HepG2 (cell line): ENCODE results near the gene CBY1. TPM values are rescaled to one million over a fixed set of nuclear protein-coding genes. Genes with fewer than 3 reads are reported as not detected.
A peak's percentile ranks its signal among the peaks of the same experiment; 100 is the strongest.

ENCODE experiments used
- PHF20 ChIP-seq: sonication (generic); formaldehyde crosslinking; IDR thresholded peaks from 2 replicates; pipeline ENCODE4 v1.5.0; 2020; ENCODE audit warnings: mild to moderate bottlenecking, missing genetic modification reagents
- RCOR2 ChIP-seq: IDR thresholded peaks from 2 replicates; pipeline ENCODE4 v1.6.1; 2016; ENCODE audit warnings: missing biosample characterization, missing genetic modification reagents
- SIN3A ChIP-seq: IDR thresholded peaks from 2 replicates; pipeline ENCODE4 v1.6.1; 2011; ENCODE audit warnings: low read depth, mild to moderate bottlenecking, control low read depth, low read length, borderline replicate concordance
- ZNF224 ChIP-seq: sonication (generic); formaldehyde crosslinking; IDR thresholded peaks from 2 replicates; pipeline ENCODE4 v1.5.0; 2020; ENCODE audit warnings: mild to moderate bottlenecking, missing genetic modification reagents
- ZNF282 ChIP-seq: fragments of 450-650 bp; IDR thresholded peaks from 2 replicates; pipeline ENCODE4 v1.6.1; 2018; ENCODE audit not compliant: partially characterized antibody
- ZNF335 ChIP-seq: sonication (generic); formaldehyde crosslinking; IDR thresholded peaks from 2 replicates; pipeline ENCODE4 v1.4.0; 2020; ENCODE audit warnings: missing genetic modification reagents
- ZNF510 ChIP-seq: sonication (generic); formaldehyde crosslinking; IDR thresholded peaks from 2 replicates; pipeline ENCODE4 v1.4.0; 2020; ENCODE audit warnings: low read depth, mild to moderate bottlenecking, missing genetic modification reagents
- ZNF780A ChIP-seq: sonication (generic); formaldehyde crosslinking; IDR thresholded peaks from 2 replicates; pipeline ENCODE4 v1.8.0; 2022; ENCODE audit warnings: mild to moderate bottlenecking, missing genetic modification reagents, moderate library complexity
- polyA plus RNA-seq, 8 experiments: library from polyadenylated mRNA; depleted of rRNA in 3 of 8; stranded (reverse) in 7 of 8; unstranded in 1 of 8; fragments of >200 nt; fragmentation: Illumina TruSeq in 4 of 8; extraction: Trizol in 4 of 8; gene quantifications; 2 replicates each; pipeline versions ENCODE4 v1.2.1 to v1.2.3, GENCODE V29; 2011 to 2016; ENCODE audit warnings: low read depth in 4 of 8, missing spikeins in 1 of 8, mixed read lengths in 1 of 8; ENCODE audit not compliant: insufficient read depth in 1 of 8
- total RNA-seq, 5 experiments: library from RNA; depleted of rRNA; stranded (reverse); fragments of >200 nt; fragmentation: Illumina TruSeq; extraction: Trizol; gene quantifications; 2 replicates each; pipeline ENCODE4 v1.2.3, GENCODE V29; 2016; ENCODE audit warnings: low read depth in 1 of 5
- TF ChIP-seq, protein P1 (sequence below): sonication (generic); formaldehyde crosslinking; IDR thresholded peaks from 2 replicates; pipeline ENCODE4 v1.4.0; 2020; ENCODE audit warnings: mild to moderate bottlenecking, missing genetic modification reagents
- TF ChIP-seq, protein P2 (sequence below): sonication (generic); formaldehyde crosslinking; IDR thresholded peaks from 2 replicates; pipeline ENCODE4 v1.5.1; 2020; ENCODE audit warnings: missing genetic modification reagents, mild to moderate bottlenecking, borderline replicate concordance
- TF ChIP-seq, protein P3 (sequence below): sonication (generic); formaldehyde crosslinking; IDR thresholded peaks from 2 replicates; pipeline ENCODE4 v1.8.1; 2022; ENCODE audit warnings: low read depth, mild to moderate bottlenecking, missing genetic modification reagents
- TF ChIP-seq, protein P4 (sequence below): sonication (generic); formaldehyde crosslinking; IDR thresholded peaks from 2 replicates; pipeline ENCODE4 v1.5.1; 2020; ENCODE audit warnings: missing genetic modification reagents, mild to moderate bottlenecking, borderline replicate concordance
- TF ChIP-seq, protein P5 (sequence below): sonication (generic); formaldehyde crosslinking; IDR thresholded peaks from 2 replicates; pipeline ENCODE4 v1.4.0; 2020; ENCODE audit warnings: missing genetic modification reagents; ENCODE audit errors: not compliant biosample characterization
- TF ChIP-seq, protein P6 (sequence below): sonication (generic); formaldehyde crosslinking; IDR thresholded peaks from 2 replicates; pipeline ENCODE4; 2020; ENCODE audit warnings: missing genetic modification reagents, mild to moderate bottlenecking, borderline replicate concordance

CBY1 gene
- total and polyA plus RNA-seq, 2 of the 13 experiments (the other 11 are each of a cell fraction or from before 2014, with no cell fraction given): 19.7 to 20.3 TPM

DNA sequence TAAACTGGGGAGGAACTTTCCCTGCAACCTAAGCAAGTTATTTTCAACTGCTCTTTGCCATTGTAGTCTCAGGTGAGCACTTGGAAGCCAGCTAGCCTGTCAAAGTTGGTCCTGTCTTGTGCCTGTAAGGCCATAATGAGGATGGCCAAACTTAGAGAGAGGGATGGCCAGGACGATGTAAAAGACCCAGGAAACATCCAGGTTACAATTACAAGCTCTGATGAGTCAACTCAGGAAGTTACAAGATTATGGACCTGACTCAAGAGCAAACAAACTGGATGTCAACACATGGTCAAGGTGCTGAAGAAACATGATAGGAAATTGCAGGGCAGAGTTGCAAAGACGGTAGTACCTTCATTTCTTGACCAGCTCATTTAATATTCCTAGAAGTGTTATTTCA, 50.9 kb downstream of the CBY1 start (continued):
- TF ChIP-seq, protein P1, sequence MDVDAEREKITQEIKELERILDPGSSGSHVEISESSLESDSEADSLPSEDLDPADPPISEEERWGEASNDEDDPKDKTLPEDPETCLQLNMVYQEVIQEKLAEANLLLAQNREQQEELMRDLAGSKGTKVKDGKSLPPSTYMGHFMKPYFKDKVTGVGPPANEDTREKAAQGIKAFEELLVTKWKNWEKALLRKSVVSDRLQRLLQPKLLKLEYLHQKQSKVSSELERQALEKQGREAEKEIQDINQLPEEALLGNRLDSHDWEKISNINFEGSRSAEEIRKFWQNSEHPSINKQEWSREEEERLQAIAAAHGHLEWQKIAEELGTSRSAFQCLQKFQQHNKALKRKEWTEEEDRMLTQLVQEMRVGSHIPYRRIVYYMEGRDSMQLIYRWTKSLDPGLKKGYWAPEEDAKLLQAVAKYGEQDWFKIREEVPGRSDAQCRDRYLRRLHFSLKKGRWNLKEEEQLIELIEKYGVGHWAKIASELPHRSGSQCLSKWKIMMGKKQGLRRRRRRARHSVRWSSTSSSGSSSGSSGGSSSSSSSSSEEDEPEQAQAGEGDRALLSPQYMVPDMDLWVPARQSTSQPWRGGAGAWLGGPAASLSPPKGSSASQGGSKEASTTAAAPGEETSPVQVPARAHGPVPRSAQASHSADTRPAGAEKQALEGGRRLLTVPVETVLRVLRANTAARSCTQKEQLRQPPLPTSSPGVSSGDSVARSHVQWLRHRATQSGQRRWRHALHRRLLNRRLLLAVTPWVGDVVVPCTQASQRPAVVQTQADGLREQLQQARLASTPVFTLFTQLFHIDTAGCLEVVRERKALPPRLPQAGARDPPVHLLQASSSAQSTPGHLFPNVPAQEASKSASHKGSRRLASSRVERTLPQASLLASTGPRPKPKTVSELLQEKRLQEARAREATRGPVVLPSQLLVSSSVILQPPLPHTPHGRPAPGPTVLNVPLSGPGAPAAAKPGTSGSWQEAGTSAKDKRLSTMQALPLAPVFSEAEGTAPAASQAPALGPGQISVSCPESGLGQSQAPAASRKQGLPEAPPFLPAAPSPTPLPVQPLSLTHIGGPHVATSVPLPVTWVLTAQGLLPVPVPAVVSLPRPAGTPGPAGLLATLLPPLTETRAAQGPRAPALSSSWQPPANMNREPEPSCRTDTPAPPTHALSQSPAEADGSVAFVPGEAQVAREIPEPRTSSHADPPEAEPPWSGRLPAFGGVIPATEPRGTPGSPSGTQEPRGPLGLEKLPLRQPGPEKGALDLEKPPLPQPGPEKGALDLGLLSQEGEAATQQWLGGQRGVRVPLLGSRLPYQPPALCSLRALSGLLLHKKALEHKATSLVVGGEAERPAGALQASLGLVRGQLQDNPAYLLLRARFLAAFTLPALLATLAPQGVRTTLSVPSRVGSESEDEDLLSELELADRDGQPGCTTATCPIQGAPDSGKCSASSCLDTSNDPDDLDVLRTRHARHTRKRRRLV (CRISPR knock-in tag): 0 out of 2 replicates have a peak, but pooled peaks have one; percentile 54
- TF ChIP-seq PHF20 (CRISPR knock-in tag): no peak
- TF ChIP-seq ZNF780A (CRISPR knock-in tag): no peak
- no peak for TF ChIP-seq ZNF282
- TF ChIP-seq, protein P2, sequence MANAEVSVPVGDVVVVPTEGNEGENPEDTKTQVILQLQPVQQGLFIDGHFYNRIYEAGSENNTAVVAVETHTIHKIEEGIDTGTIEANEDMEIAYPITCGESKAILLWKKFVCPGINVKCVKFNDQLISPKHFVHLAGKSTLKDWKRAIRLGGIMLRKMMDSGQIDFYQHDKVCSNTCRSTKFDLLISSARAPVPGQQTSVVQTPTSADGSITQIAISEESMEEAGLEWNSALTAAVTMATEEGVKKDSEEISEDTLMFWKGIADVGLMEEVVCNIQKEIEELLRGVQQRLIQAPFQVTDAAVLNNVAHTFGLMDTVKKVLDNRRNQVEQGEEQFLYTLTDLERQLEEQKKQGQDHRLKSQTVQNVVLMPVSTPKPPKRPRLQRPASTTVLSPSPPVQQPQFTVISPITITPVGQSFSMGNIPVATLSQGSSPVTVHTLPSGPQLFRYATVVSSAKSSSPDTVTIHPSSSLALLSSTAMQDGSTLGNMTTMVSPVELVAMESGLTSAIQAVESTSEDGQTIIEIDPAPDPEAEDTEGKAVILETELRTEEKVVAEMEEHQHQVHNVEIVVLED (CRISPR knock-in tag): no peak
- TF ChIP-seq ZNF224: no peak
- TF ChIP-seq, protein P3, sequence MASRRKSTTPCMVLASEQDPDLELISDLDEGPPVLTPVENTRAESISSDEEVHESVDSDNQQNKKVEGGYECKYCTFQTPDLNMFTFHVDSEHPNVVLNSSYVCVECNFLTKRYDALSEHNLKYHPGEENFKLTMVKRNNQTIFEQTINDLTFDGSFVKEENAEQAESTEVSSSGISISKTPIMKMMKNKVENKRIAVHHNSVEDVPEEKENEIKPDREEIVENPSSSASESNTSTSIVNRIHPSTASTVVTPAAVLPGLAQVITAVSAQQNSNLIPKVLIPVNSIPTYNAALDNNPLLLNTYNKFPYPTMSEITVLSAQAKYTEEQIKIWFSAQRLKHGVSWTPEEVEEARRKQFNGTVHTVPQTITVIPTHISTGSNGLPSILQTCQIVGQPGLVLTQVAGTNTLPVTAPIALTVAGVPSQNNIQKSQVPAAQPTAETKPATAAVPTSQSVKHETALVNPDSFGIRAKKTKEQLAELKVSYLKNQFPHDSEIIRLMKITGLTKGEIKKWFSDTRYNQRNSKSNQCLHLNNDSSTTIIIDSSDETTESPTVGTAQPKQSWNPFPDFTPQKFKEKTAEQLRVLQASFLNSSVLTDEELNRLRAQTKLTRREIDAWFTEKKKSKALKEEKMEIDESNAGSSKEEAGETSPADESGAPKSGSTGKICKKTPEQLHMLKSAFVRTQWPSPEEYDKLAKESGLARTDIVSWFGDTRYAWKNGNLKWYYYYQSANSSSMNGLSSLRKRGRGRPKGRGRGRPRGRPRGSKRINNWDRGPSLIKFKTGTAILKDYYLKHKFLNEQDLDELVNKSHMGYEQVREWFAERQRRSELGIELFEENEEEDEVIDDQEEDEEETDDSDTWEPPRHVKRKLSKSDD (CRISPR knock-in tag): no peak
- TF ChIP-seq, protein P4, sequence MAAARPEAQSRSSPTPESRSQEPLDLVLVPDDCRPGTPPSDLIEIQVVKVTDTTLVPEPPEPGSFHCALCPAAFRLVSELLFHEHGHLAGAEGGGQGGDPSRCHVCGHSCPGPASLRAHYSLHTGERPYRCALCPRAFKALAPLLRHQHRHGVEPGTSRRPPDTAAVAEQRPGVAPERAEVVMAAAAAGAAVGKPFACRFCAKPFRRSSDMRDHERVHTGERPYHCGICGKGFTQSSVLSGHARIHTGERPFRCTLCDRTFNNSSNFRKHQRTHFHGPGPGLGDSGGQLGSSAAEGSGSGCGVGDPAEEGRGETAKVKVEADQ: no peak
- TF ChIP-seq ZNF510 (CRISPR knock-in tag): no peak
- TF ChIP-seq SIN3A: peak; percentile 78; the same call in 1 of the 2 replicates
- peak; percentile 54; the same call in 1 of the 2 replicates for TF ChIP-seq RCOR2
- TF ChIP-seq, protein P5, sequence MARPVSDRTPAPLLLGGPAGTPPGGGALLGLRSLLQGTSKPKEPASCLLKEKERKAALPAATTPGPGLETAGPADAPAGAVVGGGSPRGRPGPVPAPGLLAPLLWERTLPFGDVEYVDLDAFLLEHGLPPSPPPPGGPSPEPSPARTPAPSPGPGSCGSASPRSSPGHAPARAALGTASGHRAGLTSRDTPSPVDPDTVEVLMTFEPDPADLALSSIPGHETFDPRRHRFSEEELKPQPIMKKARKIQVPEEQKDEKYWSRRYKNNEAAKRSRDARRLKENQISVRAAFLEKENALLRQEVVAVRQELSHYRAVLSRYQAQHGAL (CRISPR knock-in tag): no peak
- TF ChIP-seq, protein P6, sequence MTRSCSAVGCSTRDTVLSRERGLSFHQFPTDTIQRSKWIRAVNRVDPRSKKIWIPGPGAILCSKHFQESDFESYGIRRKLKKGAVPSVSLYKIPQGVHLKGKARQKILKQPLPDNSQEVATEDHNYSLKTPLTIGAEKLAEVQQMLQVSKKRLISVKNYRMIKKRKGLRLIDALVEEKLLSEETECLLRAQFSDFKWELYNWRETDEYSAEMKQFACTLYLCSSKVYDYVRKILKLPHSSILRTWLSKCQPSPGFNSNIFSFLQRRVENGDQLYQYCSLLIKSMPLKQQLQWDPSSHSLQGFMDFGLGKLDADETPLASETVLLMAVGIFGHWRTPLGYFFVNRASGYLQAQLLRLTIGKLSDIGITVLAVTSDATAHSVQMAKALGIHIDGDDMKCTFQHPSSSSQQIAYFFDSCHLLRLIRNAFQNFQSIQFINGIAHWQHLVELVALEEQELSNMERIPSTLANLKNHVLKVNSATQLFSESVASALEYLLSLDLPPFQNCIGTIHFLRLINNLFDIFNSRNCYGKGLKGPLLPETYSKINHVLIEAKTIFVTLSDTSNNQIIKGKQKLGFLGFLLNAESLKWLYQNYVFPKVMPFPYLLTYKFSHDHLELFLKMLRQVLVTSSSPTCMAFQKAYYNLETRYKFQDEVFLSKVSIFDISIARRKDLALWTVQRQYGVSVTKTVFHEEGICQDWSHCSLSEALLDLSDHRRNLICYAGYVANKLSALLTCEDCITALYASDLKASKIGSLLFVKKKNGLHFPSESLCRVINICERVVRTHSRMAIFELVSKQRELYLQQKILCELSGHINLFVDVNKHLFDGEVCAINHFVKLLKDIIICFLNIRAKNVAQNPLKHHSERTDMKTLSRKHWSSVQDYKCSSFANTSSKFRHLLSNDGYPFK (CRISPR knock-in tag): no peak
- TF ChIP-seq ZNF335: 0 out of 2 replicates have a peak, but pooled peaks have one; percentile 27
